ENCODE data around the gene RAPGEF1. TPM values are rescaled to one million over a fixed set of nuclear protein-coding genes. Genes with fewer than 3 reads are reported as not detected.
A peak's percentile ranks its signal among the peaks of the same experiment; 100 is the strongest.

Gene RAPGEF1
- total and polyA plus RNA-seq, 2 of the 13 experiments (the other 11 are each of a cell fraction or from before 2014, with no cell fraction given), result 21.2 to 38.9 TPM

GRCh38 chr9:131755541-131756198 lies 15.8 kb upstream of the RAPGEF1 start:
- peaks cover 2 to 26% of the 10 kb centered on the region in 2 experiments; a peak in 4 of 5 replicates for H3K27me3 ChIP-seq (ENCODE audit: control insufficient read depth in 1 of 2, insufficient read depth in 2 of 2, low read length in 2 of 2)
- CTCF ChIA-PET (ENCODE audit: low intra/inter-chr PET ratio, low total read pairs), result interaction anchor here (2.1 kb wide), 1 partner anchor 165 kb away, joined by 5 read pairs; no protein-coding TSS in a partner anchor
- no peaks in the 10 kb centered on the region for H3K9me3 ChIP-seq (ENCODE audit: low read length)
- H2AFZ ChIP-seq (ENCODE audit: low read length), result no peak overlapping the region
- H3K27ac ChIP-seq (ENCODE audit: extremely low read length, insufficient read depth, low read length), result no peak overlapping the region
- no peaks in the 10 kb centered on the region for H3K36me3 ChIP-seq (replicated peaks in 1 of 2; ENCODE audit: control insufficient read depth in 1 of 2, insufficient read depth in 2 of 2, low read length in 2 of 2)
- no TSS peak for BruUV-seq (replicated peaks)
- H3K4me3 ChIP-seq (replicated peaks in 1 of 3; ENCODE audit: insufficient read depth in 1 of 3, low read depth in 2 of 3, low read length in 3 of 3), result no peak overlapping the region
- ATAC-seq (peak; percentile 99), FAIRE-seq (peak; percentile 84), DNase-seq (ENCODE audit: low spot score) (peak; percentile 74)
- WGBS (ENCODE audit: low lambda C conversion rate), result under 1% methylated on average over 13 of the region's 13 CpGs
- H3K9ac ChIP-seq (ENCODE audit: insufficient read depth, low read depth, low read length), result no peak overlapping the region
- intact Hi-C loops (cut with micrococcal nuclease; ENCODE audit: unreplicated experiment) (no loop called here), in situ Hi-C loops (cut with HindIII; ENCODE audit: extremely low pct_ligation_motif_present, low pct_unique_long_range_greater_than_20kb) (no loop called here)
- no peak overlapping the region for H3K4me2 ChIP-seq (ENCODE audit: low read depth, low read length)
- H3K79me2 ChIP-seq (ENCODE audit: insufficient read depth, low read length), result no peaks in the 10 kb centered on the region
- H3K4me1 ChIP-seq (ENCODE audit: insufficient read depth, low read length), result no peaks in the 10 kb centered on the region
- POLR2A ChIA-PET, result no interaction called here
- H4K20me1 ChIP-seq (ENCODE audit: insufficient read depth, low read length), result 0 out of 2 replicates have a peak, but pooled peaks cover 4% of the 10 kb centered on the region
- peak; percentile 22; the same call in 1 of the 2 replicates for TF ChIP-seq RAD21 (CRISPR knock-in tag; IDR thresholded peaks at IDR 0.05)
- TF ChIP-seq ZNF768 (CRISPR knock-in tag; IDR thresholded peaks at IDR 0.05), result peak; percentile 26; the same call in 1 of the 2 replicates
- 0 out of 2 replicates have a peak, but pooled peaks have one; percentile 40 for TF ChIP-seq PATZ1 (CRISPR knock-in tag; IDR thresholded peaks at IDR 0.05)
- TF ChIP-seq NONO (IDR thresholded peaks at IDR 0.05), result no peak
- TF ChIP-seq NONO (CRISPR knock-in tag; conservative IDR thresholded peaks at IDR 0.05), result 0 out of 2 replicates have a peak, but pooled peaks have one; percentile 33
- TF ChIP-seq ZNF687 (CRISPR knock-in tag; IDR thresholded peaks at IDR 0.05), result peak; percentile 17; the same call in 1 of the 2 replicates
- no peak for TF ChIP-seq SRSF9 (IDR thresholded peaks at IDR 0.05; ENCODE audit: borderline replicate concordance, insufficient read depth, low read depth, low read length, poor library complexity, severe bottlenecking)
- no peak for TF ChIP-seq TSC22D2 (CRISPR knock-in tag; IDR thresholded peaks at IDR 0.05; ENCODE audit: borderline replicate concordance)
- no peak for TF ChIP-seq TOE1 (CRISPR knock-in tag; IDR thresholded peaks at IDR 0.05)
- 0 out of 2 replicates have a peak, but pooled peaks have one; percentile 6 for TF ChIP-seq FOSL2 (CRISPR knock-in tag; IDR thresholded peaks at IDR 0.05)
- TF ChIP-seq UBTF (CRISPR knock-in tag; IDR thresholded peaks at IDR 0.05), result 0 out of 2 replicates have a peak, but pooled peaks have one; percentile 18
- TF ChIP-seq ZSCAN31 (CRISPR knock-in tag; IDR thresholded peaks at IDR 0.05; ENCODE audit: low read depth), result peak; percentile 37; the same call in 1 of the 2 replicates
